HG03196 (cell line): Measurements from ENCODE around the gene ADAMTS9.

Experiments used
- ATAC-seq: cut with Tn5 transposase; IDR thresholded peaks from one replicate; pipeline ENCODE4 v1.9.1; 2021; ENCODE audit not compliant: unreplicated experiment

Gene ADAMTS9

DNA sequence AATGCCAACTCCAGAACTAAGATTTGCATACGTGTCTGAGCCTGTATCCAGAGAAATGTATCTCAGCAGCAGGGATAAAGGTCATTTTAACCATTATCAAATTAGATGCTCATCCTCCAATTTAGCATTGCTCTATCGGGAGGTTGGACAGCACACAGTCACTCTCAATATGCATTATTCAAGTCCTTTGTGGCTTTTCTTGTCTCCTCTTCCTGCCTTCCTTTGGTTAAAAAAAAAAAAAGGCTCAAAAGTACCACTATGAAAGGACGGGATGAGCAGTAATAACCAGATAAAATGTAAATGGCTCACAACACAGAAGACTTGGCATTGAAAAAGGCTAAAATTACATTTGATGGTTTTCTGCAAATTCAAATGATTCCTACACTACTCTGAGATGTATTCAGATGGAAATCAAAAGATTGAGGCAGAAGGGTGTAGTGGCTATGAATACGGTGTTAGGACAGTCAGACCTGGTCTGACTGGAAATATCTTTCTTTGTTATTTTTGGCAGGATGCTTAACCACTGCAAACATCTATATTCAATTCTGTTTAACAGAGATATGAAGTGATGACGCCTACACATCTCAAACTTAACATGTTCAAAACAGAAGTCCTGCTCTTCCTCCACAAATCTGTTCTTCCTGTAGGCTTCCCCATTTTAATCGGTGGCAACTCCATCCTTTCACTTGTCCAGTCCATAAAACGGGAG, 109.6 kb downstream of the ADAMTS9 start:
- ATAC-seq, result no peak

GRCh38 chr3:64576211-64576775, 111.5 kb downstream of the ADAMTS9 start:
- ATAC-seq, result no peak

GRCh38 chr3:64575211-64575844, 112.5 kb downstream of the ADAMTS9 start:
- ATAC-seq, result no peak

DNA sequence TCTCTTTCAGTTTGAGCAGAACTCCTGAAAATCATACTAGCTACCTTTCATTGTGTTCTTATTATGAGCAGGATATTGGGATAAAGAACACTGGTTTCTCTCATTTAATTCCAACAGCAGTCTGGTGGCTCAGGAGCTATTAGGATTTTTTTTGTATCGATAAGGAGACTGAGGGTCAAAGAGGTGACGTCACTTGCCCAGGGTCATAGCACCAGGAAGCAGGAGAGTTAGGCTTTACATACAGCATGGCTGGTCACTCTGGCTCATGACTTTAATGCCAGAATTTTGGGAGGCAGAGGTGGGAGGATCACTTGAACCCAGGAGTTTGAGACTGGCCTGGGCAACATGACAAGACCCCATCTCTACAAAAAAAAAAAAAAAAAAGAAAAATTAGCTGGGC, 113.6 kb downstream of the ADAMTS9 start:
- no peak for ATAC-seq

DNA sequence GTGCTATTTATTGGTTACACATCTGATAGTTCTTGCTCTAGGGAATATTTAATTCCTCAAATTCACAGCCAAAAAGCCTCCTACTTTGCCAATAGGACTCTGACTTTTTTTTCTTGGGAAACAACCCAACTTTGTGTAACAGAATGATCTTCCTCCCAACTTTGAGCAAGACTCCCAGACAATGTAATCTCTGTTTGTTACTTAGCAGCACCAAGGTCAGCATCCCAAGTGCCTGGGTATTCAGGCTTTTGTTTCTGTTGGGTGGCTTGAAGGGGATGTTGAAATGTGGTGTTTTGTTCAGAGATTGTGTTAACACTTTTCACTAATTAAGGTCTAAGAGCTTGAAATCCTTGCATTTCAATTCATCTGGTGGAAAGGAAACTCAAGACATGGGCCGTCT, 115.8 kb downstream of the ADAMTS9 start:
- ATAC-seq, result no peak

DNA sequence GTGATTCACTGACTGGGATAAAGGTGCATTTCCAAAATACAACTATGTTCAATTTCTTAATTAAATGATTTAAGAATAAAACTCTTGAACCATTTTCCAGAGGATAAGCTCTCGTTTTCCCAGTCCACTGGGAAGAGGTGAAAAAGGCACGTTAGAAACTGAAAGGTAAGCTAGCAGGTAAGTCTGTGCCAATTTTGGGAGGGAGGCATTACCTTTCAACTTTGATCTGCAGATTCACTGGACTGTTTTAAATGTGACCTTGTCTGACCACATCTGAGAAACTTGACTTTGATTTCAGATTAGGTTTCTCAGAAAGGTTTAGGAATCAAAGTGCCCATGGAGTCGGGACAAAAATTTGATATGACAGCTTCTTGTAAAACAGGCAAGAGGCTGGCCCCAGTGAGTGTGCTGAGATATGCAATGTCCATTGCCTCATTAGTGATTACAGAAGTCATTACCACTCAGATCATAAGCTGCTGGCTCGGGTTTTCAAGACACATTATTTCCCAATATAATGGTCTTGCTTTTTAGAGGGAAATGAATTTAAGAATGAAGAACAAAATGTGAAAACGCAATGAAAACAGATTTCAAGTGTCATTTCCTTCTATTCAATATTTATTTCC, 118.8 kb downstream of the ADAMTS9 start:
- no peak for ATAC-seq

DNA sequence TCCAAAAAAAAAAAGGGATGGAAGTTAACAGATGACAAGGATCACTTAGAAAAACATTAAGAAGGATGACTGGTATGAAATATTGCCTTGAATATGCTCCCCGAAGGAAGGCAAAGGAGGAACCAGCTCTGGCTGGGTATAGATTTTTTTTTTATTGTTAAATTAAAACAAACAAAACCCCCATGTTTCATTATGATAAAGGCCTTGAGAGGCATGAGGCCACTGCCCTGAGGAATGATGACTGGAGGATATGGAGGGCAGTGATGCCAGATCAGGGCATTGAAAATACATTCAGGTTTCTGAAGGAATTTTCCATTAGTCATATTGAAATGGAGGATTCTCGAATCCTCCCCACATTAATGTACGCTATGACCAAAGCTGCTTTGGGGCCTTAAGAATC, 120.9 kb downstream of the ADAMTS9 start:
- no peak for ATAC-seq

- ATAC-seq, result no peak
These were observed 124.0 kb downstream of the ADAMTS9 start for GRCh38 chr3:64563751-64564150.

- ATAC-seq, result no peak
These were observed 125.9 kb downstream of the ADAMTS9 start for GRCh38 chr3:64561868-64562267.

DNA sequence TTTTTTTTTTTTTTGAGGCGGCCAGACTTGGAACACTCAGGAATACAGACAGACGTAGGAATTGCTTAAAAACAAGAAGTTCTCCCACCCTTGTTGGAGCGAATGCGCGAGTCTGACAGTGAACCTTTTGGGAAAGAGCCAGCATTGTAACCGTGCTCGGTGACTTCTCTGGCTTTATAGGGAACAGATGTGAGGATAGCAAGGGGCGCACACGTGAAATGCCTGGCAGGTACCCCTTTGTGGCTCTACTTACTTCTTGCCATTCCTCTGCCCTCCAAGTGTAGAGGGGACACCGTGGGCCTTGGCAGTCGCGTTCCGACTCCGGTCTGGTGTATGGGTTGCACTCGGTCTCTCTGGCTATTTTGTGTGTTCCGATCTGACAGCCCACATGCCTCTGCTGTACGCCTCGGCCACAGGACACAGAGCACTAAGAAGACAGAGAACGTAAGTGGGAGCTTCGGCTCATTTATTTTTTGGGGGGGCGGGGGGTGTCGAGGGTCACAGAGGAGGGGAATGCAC, 126.4 kb downstream of the ADAMTS9 start:
- ATAC-seq, result no peak

- no peak for ATAC-seq
These were observed 127.0 kb downstream of the ADAMTS9 start for GRCh38 chr3:64560791-64561190.

- no peak for ATAC-seq
These were observed 128.2 kb downstream of the ADAMTS9 start for GRCh38 chr3:64559588-64559987.

- ATAC-seq, result no peak
These were observed 131.8 kb downstream of the ADAMTS9 start for GRCh38 chr3:64556046-64556445.

DNA sequence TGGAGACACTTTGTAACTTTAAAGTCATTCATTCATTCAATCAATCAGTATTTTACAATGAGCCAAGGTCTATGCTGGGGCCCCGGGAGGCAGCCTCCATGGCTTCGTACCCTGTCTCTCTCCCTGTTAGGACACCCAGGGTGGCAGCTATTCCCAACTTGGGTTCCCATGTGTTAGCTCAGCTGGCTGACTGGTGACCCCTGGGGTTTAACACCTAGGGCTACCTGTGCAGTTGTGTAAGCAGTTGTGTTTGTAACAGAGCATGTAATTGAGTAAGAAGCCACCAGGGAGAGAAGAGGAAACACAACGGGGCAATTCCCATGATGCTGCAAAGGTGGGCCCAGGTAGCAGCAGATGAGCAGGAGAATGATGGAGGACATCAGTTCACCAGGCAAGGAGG, 132.4 kb downstream of the ADAMTS9 start:
- ATAC-seq, result no peak

DNA sequence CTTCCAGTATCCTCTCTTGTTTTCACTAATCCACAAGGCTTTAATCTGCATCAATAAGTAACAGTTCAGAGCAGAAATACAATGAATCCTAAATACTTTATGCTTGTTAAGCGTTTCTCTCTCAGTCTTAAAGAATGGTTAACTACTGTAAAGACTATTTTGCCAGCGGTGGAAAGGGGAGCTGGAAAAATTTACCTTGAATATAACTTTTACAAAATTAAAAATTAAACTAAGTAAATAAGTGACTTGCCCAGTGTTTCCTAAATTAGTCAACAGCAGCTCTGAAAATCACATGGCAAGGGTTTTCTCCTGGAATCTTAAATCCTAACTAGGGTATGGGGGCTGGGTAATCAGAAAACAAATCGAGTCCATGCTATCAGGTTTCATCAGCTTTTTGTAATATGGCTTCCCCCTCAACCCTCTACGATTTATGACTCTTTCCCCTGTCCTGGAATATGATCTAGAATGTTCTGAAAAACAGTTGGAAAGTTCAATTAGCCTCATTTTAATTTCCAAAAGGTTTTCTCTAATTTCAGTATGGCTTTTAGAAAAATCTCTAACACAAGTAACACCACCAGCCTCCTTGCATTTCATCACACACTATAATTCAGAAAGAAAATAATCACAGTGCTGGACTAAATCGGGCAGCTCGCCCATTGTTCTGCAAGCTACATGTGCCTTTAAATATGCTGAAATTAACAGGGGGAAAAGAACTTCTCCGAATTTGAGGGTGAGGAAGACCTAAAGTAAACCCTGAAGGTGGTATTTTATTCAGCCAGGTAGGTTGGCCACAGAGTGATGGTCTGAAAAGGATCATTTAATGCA, 133.5 kb downstream of the ADAMTS9 start:
- no peak for ATAC-seq

GRCh38 chr3:64552966-64553365, 134.8 kb downstream of the ADAMTS9 start:
- ATAC-seq, result no peak

DNA sequence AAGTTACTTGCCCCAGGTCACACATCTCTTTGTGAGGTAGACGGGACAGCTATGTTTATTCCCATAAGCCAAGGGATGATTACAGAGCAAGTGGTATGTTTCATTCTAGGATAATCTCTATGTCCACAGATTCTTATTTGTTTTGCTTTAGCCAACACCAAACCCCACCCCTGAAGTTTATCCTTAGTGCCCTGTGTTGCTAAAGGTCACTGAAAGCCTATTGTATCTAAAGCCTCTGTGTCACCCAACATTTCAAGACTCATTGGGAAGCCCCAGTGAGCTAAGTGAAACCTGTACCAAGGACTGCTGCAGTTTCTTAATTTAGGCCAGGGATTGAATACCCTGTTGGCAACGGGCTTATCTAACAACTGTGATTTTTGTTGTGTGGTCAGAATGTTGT, 135.6 kb downstream of the ADAMTS9 start:
- ATAC-seq, result no peak

DNA sequence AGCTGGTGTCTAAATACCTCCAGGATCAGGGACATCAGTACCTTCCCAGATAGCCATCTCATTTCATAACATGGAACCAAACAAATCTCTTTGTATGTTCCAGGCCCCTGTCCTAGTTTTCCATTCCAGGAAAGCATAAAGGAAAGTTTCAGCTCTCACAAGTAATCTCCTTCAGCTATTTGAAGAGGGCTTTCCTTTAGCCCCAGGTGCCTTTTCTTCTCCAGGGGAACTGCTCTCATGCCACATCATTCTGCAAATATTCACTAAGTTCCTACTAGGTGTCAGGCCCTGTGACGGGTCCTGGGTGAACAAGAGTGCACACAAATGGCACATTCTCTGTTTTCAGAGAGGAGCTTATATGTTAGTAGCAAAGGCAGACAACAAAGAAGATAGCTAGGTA, 136.1 kb downstream of the ADAMTS9 start:
- no peak for ATAC-seq

DNA sequence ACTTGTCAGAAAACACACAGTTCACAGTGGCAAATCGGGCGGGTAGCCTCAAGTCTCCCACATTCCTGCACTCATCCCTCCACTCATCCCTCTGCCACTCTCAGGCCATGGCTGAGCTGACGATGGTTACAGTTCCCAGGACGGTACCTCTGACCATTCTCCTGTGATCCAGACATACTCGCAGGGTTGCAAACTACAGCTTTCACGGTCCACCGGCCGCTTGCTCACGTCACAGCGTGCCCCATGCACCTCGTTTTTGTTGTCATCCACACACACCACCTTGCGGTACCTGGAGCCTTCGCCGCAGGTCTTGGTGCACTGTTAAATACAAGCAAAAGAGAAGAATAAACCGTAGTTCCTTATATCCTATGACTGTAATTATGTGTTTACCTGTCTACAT, 137.1 kb downstream of the ADAMTS9 start:
- ATAC-seq, result no peak

GRCh38 chr3:64549869-64550268, 137.9 kb downstream of the ADAMTS9 start:
- ATAC-seq, result no peak
